ENCODE data around the gene TUBA4A.
A peak's percentile ranks its signal among the peaks of the same experiment; 100 is the strongest.
"Not testable (repeated sequence)": the region's sequence is repeated elsewhere in the genome, so short reads cannot be mapped to it uniquely, and the experiment has no call there.

The TUBA4A gene

DNA sequence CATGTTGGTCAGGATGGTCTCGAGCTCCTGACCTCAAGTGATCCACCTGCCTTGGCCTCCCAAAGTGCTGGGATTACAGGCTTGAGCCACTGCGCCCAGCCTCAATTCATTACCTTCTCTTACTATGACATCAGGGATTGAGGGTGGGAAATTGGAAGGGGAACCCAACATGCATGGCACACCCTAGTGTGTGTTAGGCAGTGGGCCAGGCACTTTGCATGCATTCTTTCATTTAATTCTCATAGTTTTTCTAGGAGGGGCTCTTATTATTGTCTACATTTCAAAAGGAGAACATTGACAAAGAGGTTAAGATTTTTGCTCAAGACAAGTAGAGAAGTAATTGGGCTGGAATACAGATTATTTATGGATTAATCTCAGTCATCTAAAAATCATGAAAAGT lies 14.6 kb upstream of the TUBA4A start:
- CTCF ChIA-PET = interaction anchor here (2.0 to 12.8 kb wide), 3 partner anchors 8 to 27 kb away, joined by 8 to 114 read pairs (median 8); partner anchors contain the start of gene DNAJB2
- POLR2A ChIA-PET = no interaction called here
- no peak for DNase-seq (ENCODE audit: extremely low spot score)
- TF ChIP-seq, protein P1, sequence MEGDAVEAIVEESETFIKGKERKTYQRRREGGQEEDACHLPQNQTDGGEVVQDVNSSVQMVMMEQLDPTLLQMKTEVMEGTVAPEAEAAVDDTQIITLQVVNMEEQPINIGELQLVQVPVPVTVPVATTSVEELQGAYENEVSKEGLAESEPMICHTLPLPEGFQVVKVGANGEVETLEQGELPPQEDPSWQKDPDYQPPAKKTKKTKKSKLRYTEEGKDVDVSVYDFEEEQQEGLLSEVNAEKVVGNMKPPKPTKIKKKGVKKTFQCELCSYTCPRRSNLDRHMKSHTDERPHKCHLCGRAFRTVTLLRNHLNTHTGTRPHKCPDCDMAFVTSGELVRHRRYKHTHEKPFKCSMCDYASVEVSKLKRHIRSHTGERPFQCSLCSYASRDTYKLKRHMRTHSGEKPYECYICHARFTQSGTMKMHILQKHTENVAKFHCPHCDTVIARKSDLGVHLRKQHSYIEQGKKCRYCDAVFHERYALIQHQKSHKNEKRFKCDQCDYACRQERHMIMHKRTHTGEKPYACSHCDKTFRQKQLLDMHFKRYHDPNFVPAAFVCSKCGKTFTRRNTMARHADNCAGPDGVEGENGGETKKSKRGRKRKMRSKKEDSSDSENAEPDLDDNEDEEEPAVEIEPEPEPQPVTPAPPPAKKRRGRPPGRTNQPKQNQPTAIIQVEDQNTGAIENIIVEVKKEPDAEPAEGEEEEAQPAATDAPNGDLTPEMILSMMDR (IDR thresholded peaks at IDR 0.05; ENCODE audit: control extremely low read depth, extremely low read depth, low read depth, missing control alignments) = no peak

DNA sequence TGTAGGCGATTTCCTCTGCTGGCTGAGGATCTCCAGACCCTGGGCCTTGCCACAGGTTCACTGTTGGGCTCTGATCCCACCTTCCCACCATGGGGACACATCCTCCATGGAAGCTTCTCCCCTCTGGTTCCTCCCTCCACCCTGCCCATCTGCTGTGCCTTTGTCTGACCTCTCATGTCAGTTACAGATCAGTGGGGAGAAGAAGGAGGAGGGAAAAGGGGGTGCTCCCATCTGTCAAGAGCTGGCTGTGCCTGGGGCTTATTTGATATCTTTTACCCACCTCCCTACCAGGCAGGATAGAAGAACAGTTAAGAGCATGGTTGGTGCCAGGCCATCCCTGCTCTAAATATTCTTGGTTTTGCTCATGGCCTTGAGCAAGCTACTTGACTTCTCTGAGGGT lies 13.2 kb upstream of the TUBA4A start:
- DNase-seq (ENCODE audit: extremely low spot score) = no peak
- CTCF ChIA-PET = interaction anchor here (1.1 to 12.8 kb wide), 7 partner anchors 9 to 108 kb away, joined by 3 to 114 read pairs (median 4); partner anchors contain the start of genes DNAJB2 and TUBA4B
- POLR2A ChIA-PET = no interaction called here
- TF ChIP-seq, protein P1 (IDR thresholded peaks at IDR 0.05; ENCODE audit: control extremely low read depth, extremely low read depth, low read depth, missing control alignments) = no peak

DNA sequence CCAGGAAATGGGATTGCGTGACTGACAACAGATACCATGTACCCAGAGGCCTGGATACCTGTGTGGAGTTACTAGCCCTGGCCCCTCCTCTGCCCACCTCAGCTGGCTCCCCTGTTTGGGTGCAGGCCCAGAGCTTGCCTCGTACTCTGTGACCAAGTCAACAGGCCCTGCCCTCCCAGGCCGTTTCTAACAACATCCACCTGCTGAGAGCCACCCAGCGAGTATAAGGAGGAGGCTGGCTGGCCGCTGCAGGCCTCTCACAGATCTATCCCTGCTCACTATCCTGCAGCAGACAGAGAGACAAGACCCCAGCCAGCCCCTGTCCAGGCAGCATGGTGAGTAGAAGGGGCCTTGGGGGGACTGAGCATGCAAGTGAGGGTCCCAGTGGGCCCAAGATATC lies 12.5 kb upstream of the TUBA4A start:
- POLR2A ChIA-PET = no interaction called here
- CTCF ChIA-PET = interaction anchor here (1.1 to 12.8 kb wide), 7 partner anchors 8 to 107 kb away, joined by 3 to 114 read pairs (median 4); partner anchors contain the start of genes DNAJB2 and TUBA4B
- DNase-seq (ENCODE audit: extremely low spot score) = no peak
- TF ChIP-seq, protein P1 (IDR thresholded peaks at IDR 0.05; ENCODE audit: control extremely low read depth, extremely low read depth, low read depth, missing control alignments) = no peak

DNA sequence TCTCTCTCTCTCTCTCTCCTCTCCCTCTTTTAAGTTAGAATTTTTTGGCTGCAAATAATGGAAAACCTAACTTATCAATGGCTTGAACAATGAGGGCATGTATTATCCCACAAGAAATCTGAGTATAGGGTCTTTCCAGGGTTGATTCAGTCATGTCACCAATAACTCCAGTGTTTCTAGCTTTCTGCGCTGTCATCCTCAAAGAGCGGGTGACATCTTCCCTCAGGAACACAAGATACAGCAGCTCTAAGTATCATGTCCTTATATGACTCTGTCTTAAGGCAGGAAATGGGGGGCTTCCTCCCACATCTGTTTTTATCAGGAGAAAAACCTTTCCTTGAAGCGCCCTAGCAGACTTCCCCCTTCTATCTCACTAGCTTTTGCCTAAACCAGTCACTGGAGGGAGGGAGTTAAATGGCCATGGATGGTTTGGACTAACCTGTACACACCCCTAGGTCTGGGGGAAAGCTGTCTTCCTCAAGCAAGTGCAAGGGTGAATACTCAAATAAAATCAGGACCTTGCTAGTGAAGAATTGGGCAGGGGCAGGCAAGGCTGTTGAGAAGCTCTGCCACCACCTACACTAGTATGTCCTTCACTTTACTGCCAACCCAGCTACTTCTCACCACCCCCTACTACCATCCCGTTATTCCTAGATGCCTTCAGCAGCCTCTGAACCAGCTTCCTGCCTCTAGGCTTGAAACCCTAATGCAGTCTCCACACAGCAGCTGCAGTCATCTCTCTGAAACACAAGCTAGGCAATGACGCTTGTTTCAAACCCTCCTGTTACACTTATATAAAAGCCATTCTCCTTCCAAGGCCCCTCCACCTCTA lies 7.5 kb upstream of the TUBA4A start:
- DNase-seq (ENCODE audit: extremely low spot score) = no peak
- POLR2A ChIA-PET = interaction anchor here (0.8 to 1.9 kb wide), 2 partner anchors 11 to 18 kb away, joined by 3 to 6 read pairs; partner anchors contain the start of gene DNAJB2
- CTCF ChIA-PET = interaction anchor here (0.9 to 12.8 kb wide), 14 partner anchors 9 to 157 kb away, joined by 3 to 114 read pairs (median 4); partner anchors contain the start of gene DNAJB2
- TF ChIP-seq, protein P1 (IDR thresholded peaks at IDR 0.05; ENCODE audit: control extremely low read depth, extremely low read depth, low read depth, missing control alignments) = no peak

DNA sequence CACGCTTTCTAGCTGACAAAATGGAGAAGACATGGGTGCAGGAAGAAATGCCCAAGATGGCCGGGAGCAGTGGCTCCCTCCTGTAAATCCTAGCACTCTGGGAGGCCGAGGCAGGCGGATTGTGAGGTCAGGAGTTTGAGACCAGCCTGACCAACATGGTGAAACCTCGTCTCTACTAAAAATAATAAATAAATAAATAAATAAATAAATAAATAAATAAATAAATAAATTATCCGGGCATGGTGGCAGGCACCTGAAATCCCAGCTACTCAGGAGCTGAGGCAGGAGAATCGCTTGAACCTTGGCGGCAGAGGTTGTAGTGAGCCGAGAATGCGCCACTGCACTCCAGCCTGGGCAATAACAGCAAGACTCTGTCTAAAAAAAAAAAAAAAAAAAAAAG lies 5.2 kb upstream of the TUBA4A start:
- POLR2A ChIA-PET; DNase-seq (ENCODE audit: extremely low spot score): not testable (repeated sequence)
- CTCF ChIA-PET = interaction anchor here (0.8 to 12.8 kb wide), 5 partner anchors 8 to 99 kb away, joined by 3 to 114 read pairs (median 6); partner anchors contain the start of gene DNAJB2

DNA sequence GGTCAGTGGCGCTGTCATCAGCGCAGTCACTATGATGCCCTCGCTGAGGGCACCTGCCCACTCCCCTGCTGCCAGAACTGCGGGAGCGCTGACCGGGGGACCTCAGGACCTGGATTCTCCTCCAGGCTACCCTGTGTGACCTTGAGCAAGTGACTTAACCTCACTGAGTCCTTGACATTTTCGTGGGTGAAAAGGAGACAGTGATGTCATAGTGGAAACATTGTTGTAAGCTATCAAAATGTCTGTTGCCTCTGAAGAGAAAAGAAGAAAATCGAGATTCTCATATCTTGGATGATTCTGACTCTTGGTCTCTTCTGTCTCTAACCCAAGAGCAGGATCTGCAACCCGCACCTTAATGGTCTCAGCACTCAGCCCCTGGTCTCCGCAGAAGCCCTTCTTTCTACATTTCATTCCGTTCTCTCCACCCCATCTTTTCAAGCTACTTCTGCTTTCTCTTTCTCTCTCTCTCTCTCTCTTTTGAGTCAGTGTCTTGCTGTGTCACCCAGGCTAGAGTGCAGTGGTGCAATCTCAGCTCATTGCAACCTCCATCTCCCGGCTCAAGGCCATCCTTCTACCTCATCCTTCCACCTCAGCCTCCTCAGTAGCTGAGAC lies 978 bp upstream of the TUBA4A start:
- ChIA-PET POLR2A (interaction anchor here (0.7 to 2.8 kb wide), 7 partner anchors 9 to 47 kb away, joined by 3 to 19 read pairs (median 13); partner anchors contain the start of genes DNAJB2, GLB1L, STK16 and ZFAND2B), CTCF (interaction anchor here (0.8 to 10.2 kb wide), 14 partner anchors 9 to 275 kb away, joined by 3 to 116 read pairs (median 4); partner anchors contain the start of genes GLB1L and STK16)
- peak; percentile 57 for DNase-seq (ENCODE audit: extremely low spot score)

More for the DNA sequence above, 978 bp upstream of the TUBA4A start:
- TF ChIP-seq, protein P1 (IDR thresholded peaks at IDR 0.05; ENCODE audit: control extremely low read depth, extremely low read depth, low read depth, missing control alignments) = no peak
